ENCODE results near the gene IGF2R.

Gene IGF2R

GRCh38 chr6:160022101-160022500 is 53.2 kb downstream of the IGF2R start:
- Histone ChIP-seq H3K36me3 (ENCODE audit: control insufficient read depth, insufficient read depth, low read length) (peaks cover 16% of the 10 kb centered on the region), H3K27ac (ENCODE audit: insufficient read depth, low read length, poor library complexity, severe bottlenecking) (no peak overlapping the region)

GRCh38 chr6:160022793-160023192 is 53.9 kb downstream of the IGF2R start:
- H3K9me3 ChIP-seq (ENCODE audit: control insufficient read depth, low read length) = no peaks in the 10 kb centered on the region
- H3K27me3 ChIP-seq (replicated peaks; ENCODE audit: control insufficient read depth, insufficient read depth, low read length, poor library complexity, severe bottlenecking) = no peaks in the 10 kb centered on the region
- H3K36me3 ChIP-seq (ENCODE audit: control insufficient read depth, insufficient read depth, low read length) = peaks cover 23% of the 10 kb centered on the region
- DNase-seq = no peak
- H3K4me1 ChIP-seq (ENCODE audit: control insufficient read depth, insufficient read depth, low read length, poor library complexity, severe bottlenecking) = no peaks in the 10 kb centered on the region
- H3K4me3 ChIP-seq (ENCODE audit: insufficient read depth, low read depth, low read length, poor library complexity, severe bottlenecking) = no peak overlapping the region
- H3K27ac ChIP-seq (ENCODE audit: insufficient read depth, low read length, poor library complexity, severe bottlenecking) = no peak overlapping the region

More at GRCh38 chr6:160022101-160022500, 53.2 kb downstream of the IGF2R start:
- Histone ChIP-seq H3K27me3 (replicated peaks; ENCODE audit: control insufficient read depth, insufficient read depth, low read length, poor library complexity, severe bottlenecking) (no peaks in the 10 kb centered on the region), H3K9me3 (ENCODE audit: control insufficient read depth, low read length) (no peaks in the 10 kb centered on the region), H3K4me3 (ENCODE audit: insufficient read depth, low read depth, low read length, poor library complexity, severe bottlenecking) (no peak overlapping the region), H3K4me1 (ENCODE audit: control insufficient read depth, insufficient read depth, low read length, poor library complexity, severe bottlenecking) (no peaks in the 10 kb centered on the region)
- DNase-seq = no peak

- Histone ChIP-seq H3K36me3 (ENCODE audit: control insufficient read depth, insufficient read depth, low read length) (peaks cover 29% of the 10 kb centered on the region), H3K9me3 (ENCODE audit: control insufficient read depth, low read length) (no peaks in the 10 kb centered on the region), H3K27ac (ENCODE audit: insufficient read depth, low read length, poor library complexity, severe bottlenecking) (no peak overlapping the region), H3K27me3 (replicated peaks; ENCODE audit: control insufficient read depth, insufficient read depth, low read length, poor library complexity, severe bottlenecking) (no peaks in the 10 kb centered on the region), H3K4me1 (ENCODE audit: control insufficient read depth, insufficient read depth, low read length, poor library complexity, severe bottlenecking) (no peaks in the 10 kb centered on the region), H3K4me3 (ENCODE audit: insufficient read depth, low read depth, low read length, poor library complexity, severe bottlenecking) (no peak overlapping the region)
- DNase-seq = no peak
Observed at GRCh38 chr6:160024152-160024551, 55.3 kb downstream of the IGF2R start.

GRCh38 chr6:160027076-160027475 is 58.2 kb downstream of the IGF2R start:
- no peaks in the 10 kb centered on the region for H3K4me1 ChIP-seq (ENCODE audit: control insufficient read depth, insufficient read depth, low read length, poor library complexity, severe bottlenecking)
- peaks cover 40% of the 10 kb centered on the region for H3K36me3 ChIP-seq (ENCODE audit: control insufficient read depth, insufficient read depth, low read length)
- no peak for DNase-seq
- H3K4me3 ChIP-seq (ENCODE audit: insufficient read depth, low read depth, low read length, poor library complexity, severe bottlenecking) = no peak overlapping the region
- H3K27ac ChIP-seq (ENCODE audit: insufficient read depth, low read length, poor library complexity, severe bottlenecking) = no peak overlapping the region
- no peaks in the 10 kb centered on the region for H3K9me3 ChIP-seq (ENCODE audit: control insufficient read depth, low read length)
- H3K27me3 ChIP-seq (replicated peaks; ENCODE audit: control insufficient read depth, insufficient read depth, low read length, poor library complexity, severe bottlenecking) = no peaks in the 10 kb centered on the region

GRCh38 chr6:160027931-160028330 is 59.0 kb downstream of the IGF2R start:
- Histone ChIP-seq H3K36me3 (ENCODE audit: control insufficient read depth, insufficient read depth, low read length) (peaks cover 47% of the 10 kb centered on the region), H3K4me3 (ENCODE audit: insufficient read depth, low read depth, low read length, poor library complexity, severe bottlenecking) (no peak overlapping the region), H3K9me3 (ENCODE audit: control insufficient read depth, low read length) (no peaks in the 10 kb centered on the region), H3K27me3 (replicated peaks; ENCODE audit: control insufficient read depth, insufficient read depth, low read length, poor library complexity, severe bottlenecking) (no peaks in the 10 kb centered on the region), H3K4me1 (ENCODE audit: control insufficient read depth, insufficient read depth, low read length, poor library complexity, severe bottlenecking) (no peaks in the 10 kb centered on the region), H3K27ac (ENCODE audit: insufficient read depth, low read length, poor library complexity, severe bottlenecking) (no peak overlapping the region)
- no peak for DNase-seq

- Histone ChIP-seq H3K4me1 (ENCODE audit: control insufficient read depth, insufficient read depth, low read length, poor library complexity, severe bottlenecking) (no peaks in the 10 kb centered on the region), H3K36me3 (ENCODE audit: control insufficient read depth, insufficient read depth, low read length) (peaks cover 55% of the 10 kb centered on the region), H3K9me3 (ENCODE audit: control insufficient read depth, low read length) (no peaks in the 10 kb centered on the region), H3K4me3 (ENCODE audit: insufficient read depth, low read depth, low read length, poor library complexity, severe bottlenecking) (no peak overlapping the region), H3K27ac (ENCODE audit: insufficient read depth, low read length, poor library complexity, severe bottlenecking) (no peak overlapping the region), H3K27me3 (replicated peaks; ENCODE audit: control insufficient read depth, insufficient read depth, low read length, poor library complexity, severe bottlenecking) (no peaks in the 10 kb centered on the region)
- no peak for DNase-seq
Observed at GRCh38 chr6:160028487-160029275, 59.8 kb downstream of the IGF2R start.

GRCh38 chr6:160029525-160029924 is 60.6 kb downstream of the IGF2R start:
- Histone ChIP-seq H3K27ac (ENCODE audit: insufficient read depth, low read length, poor library complexity, severe bottlenecking) (no peak overlapping the region), H3K9me3 (ENCODE audit: control insufficient read depth, low read length) (no peaks in the 10 kb centered on the region), H3K36me3 (ENCODE audit: control insufficient read depth, insufficient read depth, low read length) (peaks cover 63% of the 10 kb centered on the region), H3K4me1 (ENCODE audit: control insufficient read depth, insufficient read depth, low read length, poor library complexity, severe bottlenecking) (no peaks in the 10 kb centered on the region), H3K27me3 (replicated peaks; ENCODE audit: control insufficient read depth, insufficient read depth, low read length, poor library complexity, severe bottlenecking) (no peaks in the 10 kb centered on the region), H3K4me3 (ENCODE audit: insufficient read depth, low read depth, low read length, poor library complexity, severe bottlenecking) (no peak overlapping the region)
- DNase-seq = no peak

GRCh38 chr6:160030103-160030502 is 61.2 kb downstream of the IGF2R start:
- DNase-seq = no peak
- no peak overlapping the region for H3K27ac ChIP-seq (ENCODE audit: insufficient read depth, low read length, poor library complexity, severe bottlenecking)
- peaks cover 69% of the 10 kb centered on the region for H3K36me3 ChIP-seq (ENCODE audit: control insufficient read depth, insufficient read depth, low read length)
- H3K4me3 ChIP-seq (ENCODE audit: insufficient read depth, low read depth, low read length, poor library complexity, severe bottlenecking) = no peak overlapping the region
- H3K4me1 ChIP-seq (ENCODE audit: control insufficient read depth, insufficient read depth, low read length, poor library complexity, severe bottlenecking) = no peaks in the 10 kb centered on the region
- no peaks in the 10 kb centered on the region for H3K27me3 ChIP-seq (replicated peaks; ENCODE audit: control insufficient read depth, insufficient read depth, low read length, poor library complexity, severe bottlenecking)
- no peaks in the 10 kb centered on the region for H3K9me3 ChIP-seq (ENCODE audit: control insufficient read depth, low read length)

- Histone ChIP-seq H3K36me3 (ENCODE audit: control insufficient read depth, insufficient read depth, low read length) (peaks cover 72% of the 10 kb centered on the region), H3K27ac (ENCODE audit: insufficient read depth, low read length, poor library complexity, severe bottlenecking) (no peak overlapping the region), H3K4me3 (ENCODE audit: insufficient read depth, low read depth, low read length, poor library complexity, severe bottlenecking) (no peak overlapping the region), H3K9me3 (ENCODE audit: control insufficient read depth, low read length) (no peaks in the 10 kb centered on the region), H3K4me1 (ENCODE audit: control insufficient read depth, insufficient read depth, low read length, poor library complexity, severe bottlenecking) (no peaks in the 10 kb centered on the region), H3K27me3 (replicated peaks; ENCODE audit: control insufficient read depth, insufficient read depth, low read length, poor library complexity, severe bottlenecking) (no peaks in the 10 kb centered on the region)
- no peak for DNase-seq
Observed at GRCh38 chr6:160031442-160031841, 62.6 kb downstream of the IGF2R start.

GRCh38 chr6:160031871-160032270 is 63.0 kb downstream of the IGF2R start:
- H3K27me3 ChIP-seq (replicated peaks; ENCODE audit: control insufficient read depth, insufficient read depth, low read length, poor library complexity, severe bottlenecking) = no peaks in the 10 kb centered on the region
- DNase-seq = no peak
- no peaks in the 10 kb centered on the region for H3K4me1 ChIP-seq (ENCODE audit: control insufficient read depth, insufficient read depth, low read length, poor library complexity, severe bottlenecking)
- H3K36me3 ChIP-seq (ENCODE audit: control insufficient read depth, insufficient read depth, low read length) = peaks cover 69% of the 10 kb centered on the region
- no peak overlapping the region for H3K4me3 ChIP-seq (ENCODE audit: insufficient read depth, low read depth, low read length, poor library complexity, severe bottlenecking)
- no peaks in the 10 kb centered on the region for H3K9me3 ChIP-seq (ENCODE audit: control insufficient read depth, low read length)
- H3K27ac ChIP-seq (ENCODE audit: insufficient read depth, low read length, poor library complexity, severe bottlenecking) = no peak overlapping the region
